ENCODE measurements around the gene ACKR1. TPM values are rescaled to one million over a fixed set of nuclear protein-coding genes. Genes with fewer than 3 reads are reported as not detected.

The ACKR1 gene
- total and polyA plus RNA-seq, 2 of the 13 experiments (the other 11 are each of a cell fraction or from before 2014, with no cell fraction given) = not detected

DNA sequence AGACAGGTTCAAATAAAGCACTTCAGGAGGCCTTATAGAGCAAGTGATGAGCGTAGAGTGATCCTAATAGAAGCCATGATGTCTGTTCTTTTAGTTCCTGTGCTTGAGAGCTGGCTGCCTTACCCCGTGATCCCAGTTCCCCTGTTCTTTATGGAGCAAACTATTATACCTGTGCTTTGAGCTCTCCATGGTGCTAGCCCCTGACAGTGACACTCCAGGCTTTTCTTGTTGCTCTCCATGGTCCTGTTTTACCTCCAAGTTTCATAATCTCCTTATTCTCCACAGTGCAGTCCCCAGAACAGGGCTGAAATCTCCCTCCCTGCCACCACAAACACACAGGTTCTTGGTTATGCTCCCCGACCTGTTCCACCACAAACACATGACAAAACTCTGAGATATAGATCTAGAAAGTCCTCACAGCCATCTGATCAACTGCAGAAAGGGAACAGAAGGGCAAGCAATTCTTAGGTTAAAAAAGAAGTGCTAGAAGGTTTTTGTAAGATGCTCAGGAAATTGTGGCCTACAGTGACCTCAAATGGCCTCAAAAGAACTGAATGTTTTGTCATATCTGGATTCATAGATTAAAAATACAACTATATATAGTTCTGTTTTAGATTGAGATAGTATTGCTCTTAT is 27.3 kb upstream of the ACKR1 start (continued):
- peak; percentile 48; the same call in 1 of the 2 replicates for TF ChIP-seq ARNT2 (CRISPR knock-in tag; IDR thresholded peaks at IDR 0.05; ENCODE audit: low read depth)
- TF ChIP-seq NFKBIZ (CRISPR knock-in tag; IDR thresholded peaks at IDR 0.05) = peak; percentile 97
- no peak for TF ChIP-seq ZNF713 (CRISPR knock-in tag; IDR thresholded peaks at IDR 0.05)
- TF ChIP-seq POGZ (CRISPR knock-in tag; IDR thresholded peaks at IDR 0.05) = no peak
- TF ChIP-seq TGIF2 (CRISPR knock-in tag; IDR thresholded peaks at IDR 0.05) = peak; percentile 98
- TF ChIP-seq ZSCAN20 (CRISPR knock-in tag; IDR thresholded peaks at IDR 0.05; ENCODE audit: borderline replicate concordance) = peak; percentile 97
- TF ChIP-seq ZBTB7B (CRISPR knock-in tag; IDR thresholded peaks at IDR 0.05) = peak; percentile 78; the same call in 1 of the 2 replicates
- peak; percentile 92 for TF ChIP-seq ZNF878 (CRISPR knock-in tag; IDR thresholded peaks at IDR 0.05)
- peak; percentile 35; the same call in 1 of the 2 replicates for TF ChIP-seq ZNF501 (CRISPR knock-in tag; IDR thresholded peaks at IDR 0.05)
- TF ChIP-seq ZNF34 (CRISPR knock-in tag; IDR thresholded peaks at IDR 0.05; ENCODE audit: borderline replicate concordance) = no peak
- no peak for TF ChIP-seq MAFG (CRISPR knock-in tag; IDR thresholded peaks at IDR 0.05)
- TF ChIP-seq SP2 (CRISPR knock-in tag; IDR thresholded peaks at IDR 0.05) = peak; percentile 43; the same call in 1 of the 2 replicates
- no peak for TF ChIP-seq FIP1L1 (IDR thresholded peaks at IDR 0.05; ENCODE audit: borderline replicate concordance, insufficient read depth, low read depth, low read length)
- peak; percentile 81 for TF ChIP-seq ZNF317 (CRISPR knock-in tag; IDR thresholded peaks at IDR 0.05)
- TF ChIP-seq ZNF160 (CRISPR knock-in tag; IDR thresholded peaks at IDR 0.05) = peak; percentile 94
- 0 out of 2 replicates have a peak, but pooled peaks have one; percentile 39 for TF ChIP-seq ZNF724P (CRISPR knock-in tag; IDR thresholded peaks at IDR 0.05; ENCODE audit: borderline replicate concordance)
- no peak for TF ChIP-seq ZNF775 (CRISPR knock-in tag; IDR thresholded peaks at IDR 0.05; ENCODE audit: borderline replicate concordance)
- peak; percentile 94; the same call in 1 of the 2 replicates for TF ChIP-seq ZBTB20 (CRISPR knock-in tag; IDR thresholded peaks at IDR 0.05; ENCODE audit: borderline replicate concordance, low read depth)
- TF ChIP-seq ZNF891 (CRISPR knock-in tag; IDR thresholded peaks at IDR 0.05) = no peak
- peak; percentile 44; the same call in 1 of the 2 replicates for TF ChIP-seq SPEN (CRISPR knock-in tag; IDR thresholded peaks at IDR 0.05; ENCODE audit: low read depth)
- TF ChIP-seq FOXA3 (CRISPR knock-in tag; IDR thresholded peaks at IDR 0.05) = peak; percentile 51
- peak; percentile 68; the same call in 1 of the 2 replicates for TF ChIP-seq HOXA9 (CRISPR knock-in tag; IDR thresholded peaks at IDR 0.05; ENCODE audit: borderline replicate concordance)
- no peak for TF ChIP-seq GABPA (IDR thresholded peaks at IDR 0.05; ENCODE audit: low read depth, low read length)
- peak; percentile 54 for TF ChIP-seq GABPA (CRISPR knock-in tag; IDR thresholded peaks at IDR 0.05; ENCODE audit: low read depth)
- TF ChIP-seq, protein P1, sequence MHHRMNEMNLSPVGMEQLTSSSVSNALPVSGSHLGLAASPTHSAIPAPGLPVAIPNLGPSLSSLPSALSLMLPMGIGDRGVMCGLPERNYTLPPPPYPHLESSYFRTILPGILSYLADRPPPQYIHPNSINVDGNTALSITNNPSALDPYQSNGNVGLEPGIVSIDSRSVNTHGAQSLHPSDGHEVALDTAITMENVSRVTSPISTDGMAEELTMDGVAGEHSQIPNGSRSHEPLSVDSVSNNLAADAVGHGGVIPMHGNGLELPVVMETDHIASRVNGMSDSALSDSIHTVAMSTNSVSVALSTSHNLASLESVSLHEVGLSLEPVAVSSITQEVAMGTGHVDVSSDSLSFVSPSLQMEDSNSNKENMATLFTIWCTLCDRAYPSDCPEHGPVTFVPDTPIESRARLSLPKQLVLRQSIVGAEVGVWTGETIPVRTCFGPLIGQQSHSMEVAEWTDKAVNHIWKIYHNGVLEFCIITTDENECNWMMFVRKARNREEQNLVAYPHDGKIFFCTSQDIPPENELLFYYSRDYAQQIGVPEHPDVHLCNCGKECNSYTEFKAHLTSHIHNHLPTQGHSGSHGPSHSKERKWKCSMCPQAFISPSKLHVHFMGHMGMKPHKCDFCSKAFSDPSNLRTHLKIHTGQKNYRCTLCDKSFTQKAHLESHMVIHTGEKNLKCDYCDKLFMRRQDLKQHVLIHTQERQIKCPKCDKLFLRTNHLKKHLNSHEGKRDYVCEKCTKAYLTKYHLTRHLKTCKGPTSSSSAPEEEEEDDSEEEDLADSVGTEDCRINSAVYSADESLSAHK (CRISPR knock-in tag; IDR thresholded peaks at IDR 0.05; ENCODE audit: borderline replicate concordance) = peak; percentile 94
- TF ChIP-seq RARA (CRISPR knock-in tag; IDR thresholded peaks at IDR 0.05) = peak; percentile 87
- TF ChIP-seq AHR (CRISPR knock-in tag; IDR thresholded peaks at IDR 0.05) = 0 out of 2 replicates have a peak, but pooled peaks have one; percentile 57
- TF ChIP-seq TMF1 (CRISPR knock-in tag; IDR thresholded peaks at IDR 0.05; ENCODE audit: low read depth) = peak; percentile 81; the same call in 1 of the 2 replicates
- TF ChIP-seq GATAD2A (CRISPR knock-in tag; IDR thresholded peaks at IDR 0.05) = peak; percentile 69
- TF ChIP-seq ZNF792 (CRISPR knock-in tag; IDR thresholded peaks at IDR 0.05) = peak; percentile 97
- TF ChIP-seq HDAC2 (CRISPR knock-in tag; IDR thresholded peaks at IDR 0.05) = peak; percentile 88
- peak; percentile 88; the same call in 1 of the 2 replicates for TF ChIP-seq ZNF17 (CRISPR knock-in tag; IDR thresholded peaks at IDR 0.05)

All from HepG2 (cell line).